SK-N-SH treated with all-trans-retinoic acid at 6 μM for 48 hours (cell line): ENCODE results near the gene FAS.

Experiments
- ATAC-seq: fragments of 200-7000 bp; cut with Tn5 transposase; 3 replicates; pipeline ENCODE4 v1.9.1; 2020; ENCODE audit warnings: mild to moderate bottlenecking, moderate library complexity
- ARNTL ChIP-seq: fragments of 450-650 bp; formaldehyde crosslinking; IDR thresholded peaks from 2 replicates; pipeline ENCODE4 v1.5.0; 2020; ENCODE audit warnings: low read depth, mild to moderate bottlenecking, moderate library complexity, borderline replicate concordance
- BACH2 ChIP-seq: fragments of 250-450 bp; sonication (Bioruptor Pico); IDR thresholded peaks from 2 replicates; pipeline ENCODE4 v1.9.0; 2021; ENCODE audit warnings: mild to moderate bottlenecking, borderline replicate concordance
- CREB5 ChIP-seq: fragments of 250-450 bp; sonication (Bioruptor Pico); IDR thresholded peaks from 2 replicates; pipeline ENCODE4 v1.5.1; 2020; ENCODE audit warnings: low read depth, mild to moderate bottlenecking, moderate library complexity
- CSDC2 ChIP-seq: fragments of 250-450 bp; sonication (Bioruptor Pico); IDR thresholded peaks from 2 replicates; pipeline ENCODE4 v1.5.0; 2020; ENCODE audit warnings: mild to moderate bottlenecking, moderate library complexity
- CSRNP3 ChIP-seq: fragments of 250-450 bp; sonication (Bioruptor Pico); IDR thresholded peaks from 2 replicates; pipeline ENCODE4 v1.5.1; 2021; ENCODE audit warnings: mild to moderate bottlenecking, moderate library complexity
- GLIS3 ChIP-seq: fragments of 250-450 bp; sonication (Bioruptor Pico); IDR thresholded peaks from 2 replicates; pipeline ENCODE4 v1.5.0; 2020; ENCODE audit warnings: mild to moderate bottlenecking, moderate library complexity
- ISL1 ChIP-seq: fragments of 250-450 bp; sonication (Bioruptor Pico); IDR thresholded peaks from 2 replicates; pipeline ENCODE4 v2.1.2; 2022; ENCODE audit warnings: mild to moderate bottlenecking, moderate library complexity
- OSR1 ChIP-seq: fragments of 250-450 bp; sonication (Bioruptor Pico); IDR thresholded peaks from 2 replicates; pipeline ENCODE4 v1.8.0; 2022; ENCODE audit warnings: moderate library complexity, mild to moderate bottlenecking, inconsistent platforms
- PATZ1 ChIP-seq: fragments of 250-450 bp; sonication (Bioruptor Pico); IDR thresholded peaks from 2 replicates; pipeline ENCODE4 v1.8.0; 2020; ENCODE audit warnings: mild to moderate bottlenecking, moderate library complexity, borderline replicate concordance
- POU6F1 ChIP-seq: fragments of 250-450 bp; sonication (Bioruptor Pico); IDR thresholded peaks from 2 replicates; pipeline ENCODE4 v1.8.0; 2021; ENCODE audit warnings: low read depth, mild to moderate bottlenecking, moderate library complexity, borderline replicate concordance
- PPARA ChIP-seq: fragments of 250-450 bp; sonication (Bioruptor Pico); IDR thresholded peaks from 2 replicates; pipeline ENCODE4 v1.5.0; 2020; ENCODE audit warnings: mild to moderate bottlenecking, borderline replicate concordance
- RARB ChIP-seq: fragments of 250-450 bp; sonication (Bioruptor Pico); IDR thresholded peaks from 2 replicates; pipeline ENCODE4 v1.8.0; 2021; ENCODE audit warnings: mild to moderate bottlenecking, moderate library complexity
- TOX ChIP-seq: fragments of 250-450 bp; sonication (Bioruptor Pico); IDR thresholded peaks from 2 replicates; pipeline ENCODE4 v1.8.0; 2021; ENCODE audit warnings: mild to moderate bottlenecking, moderate library complexity, borderline replicate concordance
- TSHZ2 ChIP-seq: fragments of 250-450 bp; sonication (Bioruptor Pico); IDR thresholded peaks from 2 replicates; pipeline ENCODE4 v1.5.0; 2020; ENCODE audit warnings: mild to moderate bottlenecking, moderate library complexity
- ZFP3 ChIP-seq: fragments of 250-450 bp; sonication (Bioruptor Pico); IDR thresholded peaks from 2 replicates; pipeline ENCODE4 v1.5.0; 2020; ENCODE audit warnings: mild to moderate bottlenecking, moderate library complexity
- ZFP30 ChIP-seq: fragments of 450-650 bp; formaldehyde crosslinking; IDR thresholded peaks from 2 replicates; pipeline ENCODE4 v1.5.0; 2022; ENCODE audit warnings: mild to moderate bottlenecking, moderate library complexity
- ZNF565 ChIP-seq: fragments of 450-650 bp; formaldehyde crosslinking; conservative IDR thresholded peaks from 2 replicates; pipeline ENCODE4 v1.5.0; 2020; ENCODE audit warnings: low read depth, mild to moderate bottlenecking, moderate library complexity
- ZNF70 ChIP-seq: fragments of 450-650 bp; formaldehyde crosslinking; IDR thresholded peaks from 2 replicates; pipeline ENCODE4 v1.5.0; 2020; ENCODE audit warnings: mild to moderate bottlenecking, moderate library complexity
- ZNF8 ChIP-seq: fragments of 450-650 bp; formaldehyde crosslinking; IDR thresholded peaks from 2 replicates; pipeline ENCODE4 v1.5.0; 2020; ENCODE audit warnings: mild to moderate bottlenecking, moderate library complexity

FAS gene

GRCh38 chr10:88983939-88984338 is 6.7 kb upstream of the FAS start:
- no peak for TF ChIP-seq OSR1 (CRISPR knock-in tag)
- no peak for TF ChIP-seq CSDC2 (CRISPR knock-in tag)
- no peak for TF ChIP-seq CREB5 (CRISPR knock-in tag)
- no peak for TF ChIP-seq ARNTL (CRISPR knock-in tag)
- TF ChIP-seq CSRNP3 (CRISPR knock-in tag) = no peak
- TF ChIP-seq RARB (CRISPR knock-in tag) = no peak
- TF ChIP-seq GLIS3 (CRISPR knock-in tag) = no peak
- TF ChIP-seq PATZ1 (CRISPR knock-in tag) = no peak
- no peak for TF ChIP-seq TSHZ2 (CRISPR knock-in tag)
- TF ChIP-seq TOX (CRISPR knock-in tag) = no peak
- no peak for TF ChIP-seq ISL1 (CRISPR knock-in tag)
- TF ChIP-seq BACH2 (CRISPR knock-in tag) = no peak
- TF ChIP-seq ZNF70 (CRISPR knock-in tag) = no peak
- no peak for TF ChIP-seq POU6F1 (CRISPR knock-in tag)
- no peak for TF ChIP-seq ZNF8
- no peak for TF ChIP-seq ZNF565 (CRISPR knock-in tag)
- no peak for ATAC-seq

- no peak for ATAC-seq
- TF ChIP-seq TOX (CRISPR knock-in tag) = no peak
- no peak for TF ChIP-seq CREB5 (CRISPR knock-in tag)
- TF ChIP-seq CSRNP3 (CRISPR knock-in tag) = no peak
- no peak for TF ChIP-seq RARB (CRISPR knock-in tag)
- no peak for TF ChIP-seq ISL1 (CRISPR knock-in tag)
- TF ChIP-seq BACH2 (CRISPR knock-in tag) = no peak
- no peak for TF ChIP-seq ZFP30
- TF ChIP-seq PPARA = no peak
- no peak for TF ChIP-seq ZNF70 (CRISPR knock-in tag)
- no peak for TF ChIP-seq ZFP3 (CRISPR knock-in tag)
- TF ChIP-seq, all 23 proteins: peak for 0
Observed at GRCh38 chr10:88984525-88984924, 6.1 kb upstream of the FAS start.
